IMR-90 (cell line): ENCODE measurements around the gene NPC1. TPM values are rescaled to one million over a fixed set of nuclear protein-coding genes. Genes with fewer than 3 reads are reported as not detected.

Source experiments
- polyA plus RNA-seq, 3 experiments: library from polyadenylated mRNA; depleted of rRNA; stranded (reverse); fragments of >200 nt; gene quantifications; 2 replicates each; pipeline ENCODE4 v1.2.3, GENCODE V29; 2012; ENCODE audit warnings: low replicate concordance in 1 of 3
- total RNA-seq: library from RNA; depleted of rRNA; stranded (reverse); fragments of >200 nt; gene quantifications from 2 replicates; pipeline ENCODE4 v1.2.3, GENCODE V29; 2012
- TF ChIP-seq, protein P1 (sequence below): conservative IDR thresholded peaks from 2 replicates; pipeline ENCODE4 v1.5.1; 2012; ENCODE audit warnings: mild to moderate bottlenecking, low read depth, low read length, improper control_type of control experiment

The NPC1 gene
- total and polyA plus RNA-seq, 2 of the 4 experiments (the other 2 are of a cell fraction), result 7.5 to 7.9 TPM

- TF ChIP-seq, protein P1, sequence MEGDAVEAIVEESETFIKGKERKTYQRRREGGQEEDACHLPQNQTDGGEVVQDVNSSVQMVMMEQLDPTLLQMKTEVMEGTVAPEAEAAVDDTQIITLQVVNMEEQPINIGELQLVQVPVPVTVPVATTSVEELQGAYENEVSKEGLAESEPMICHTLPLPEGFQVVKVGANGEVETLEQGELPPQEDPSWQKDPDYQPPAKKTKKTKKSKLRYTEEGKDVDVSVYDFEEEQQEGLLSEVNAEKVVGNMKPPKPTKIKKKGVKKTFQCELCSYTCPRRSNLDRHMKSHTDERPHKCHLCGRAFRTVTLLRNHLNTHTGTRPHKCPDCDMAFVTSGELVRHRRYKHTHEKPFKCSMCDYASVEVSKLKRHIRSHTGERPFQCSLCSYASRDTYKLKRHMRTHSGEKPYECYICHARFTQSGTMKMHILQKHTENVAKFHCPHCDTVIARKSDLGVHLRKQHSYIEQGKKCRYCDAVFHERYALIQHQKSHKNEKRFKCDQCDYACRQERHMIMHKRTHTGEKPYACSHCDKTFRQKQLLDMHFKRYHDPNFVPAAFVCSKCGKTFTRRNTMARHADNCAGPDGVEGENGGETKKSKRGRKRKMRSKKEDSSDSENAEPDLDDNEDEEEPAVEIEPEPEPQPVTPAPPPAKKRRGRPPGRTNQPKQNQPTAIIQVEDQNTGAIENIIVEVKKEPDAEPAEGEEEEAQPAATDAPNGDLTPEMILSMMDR, result no peak
These were observed 3.0 kb downstream of the NPC1 start (continued) for GRCh38 chr18:23583071-23583865.
